GM21619 (cell line): ENCODE data around the gene MICAL2.

ENCODE experiments used
- ATAC-seq: cut with Tn5 transposase; IDR thresholded peaks from one replicate; pipeline ENCODE4 v1.9.1; 2021; ENCODE audit not compliant: unreplicated experiment

Gene MICAL2

GRCh38 chr11:12182676-12183541 is 72.5 kb downstream of the MICAL2 start:
- ATAC-seq = no peak

- ATAC-seq = no peak
Observed at GRCh38 chr11:12183827-12184620, 73.6 kb downstream of the MICAL2 start.

- no peak for ATAC-seq
Observed at GRCh38 chr11:12184699-12185098, 74.3 kb downstream of the MICAL2 start.

- ATAC-seq = no peak
Observed at GRCh38 chr11:12185106-12185690, 74.8 kb downstream of the MICAL2 start.

- no peak for ATAC-seq
Observed at GRCh38 chr11:12185914-12186313, 75.5 kb downstream of the MICAL2 start.

- no peak for ATAC-seq
Observed at GRCh38 chr11:12186701-12187100, 76.3 kb downstream of the MICAL2 start.

- no peak for ATAC-seq
Observed at GRCh38 chr11:12187399-12187798, 77.0 kb downstream of the MICAL2 start.

- ATAC-seq = peak; percentile 85
Observed at GRCh38 chr11:12188548-12189317, 78.3 kb downstream of the MICAL2 start.

- no peak for ATAC-seq
Observed at GRCh38 chr11:12189543-12190235, 79.3 kb downstream of the MICAL2 start.

- no peak for ATAC-seq
Observed at GRCh38 chr11:12190511-12190910, 80.1 kb downstream of the MICAL2 start.

GRCh38 chr11:12192794-12193514 is 82.6 kb downstream of the MICAL2 start:
- no peak for ATAC-seq

- no peak for ATAC-seq
Observed at GRCh38 chr11:12193515-12194336, 83.3 kb downstream of the MICAL2 start.

- peak; percentile 74 for ATAC-seq
Observed at GRCh38 chr11:12195768-12196167, 85.4 kb downstream of the MICAL2 start.

GRCh38 chr11:12196308-12196707 is 85.9 kb downstream of the MICAL2 start:
- no peak for ATAC-seq

GRCh38 chr11:12196872-12197271 is 86.5 kb downstream of the MICAL2 start:
- ATAC-seq = no peak

GRCh38 chr11:12198251-12199222 is 88.1 kb downstream of the MICAL2 start:
- ATAC-seq = no peak

GRCh38 chr11:12199231-12199948 is 89.0 kb downstream of the MICAL2 start:
- no peak for ATAC-seq
